NCI-H2081 (cell line): Measurements from ENCODE around the gene CYP4A11.
"Not testable (repeated sequence)": the region's sequence is repeated elsewhere in the genome, so short reads cannot be mapped to it uniquely, and the experiment has no call there.

Experiments
- DNase-seq, 2 experiments: peaks; one replicate each; lab custom pipeline; 2025; lab: John Stamatoyannopoulos, UW

The CYP4A11 gene

GRCh38 chr1:46910790-46911189 is 30.5 kb downstream of the CYP4A11 start:
- no peak for DNase-seq

- no peak for DNase-seq
These were observed 37.8 kb downstream of the CYP4A11 start for GRCh38 chr1:46903481-46903880.

DNA sequence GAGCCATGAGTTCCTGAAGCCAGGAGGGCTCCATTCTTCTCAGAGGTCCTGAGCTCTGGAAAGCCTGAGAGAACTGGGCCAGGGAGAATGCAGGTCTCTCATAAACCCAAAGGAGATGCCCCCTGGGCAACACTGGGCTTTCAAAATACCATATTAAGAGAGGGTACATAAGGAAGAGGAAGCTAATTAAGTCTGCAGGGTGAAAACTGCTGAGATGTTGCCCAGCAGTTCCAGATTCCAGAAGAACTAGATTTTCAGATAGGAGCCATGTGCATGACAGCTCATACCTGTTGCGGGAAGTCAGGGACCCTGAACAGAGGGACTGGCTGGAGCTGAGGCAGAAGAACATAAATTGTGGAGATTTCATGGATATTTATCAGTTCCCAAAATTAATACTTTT is 40.9 kb downstream of the CYP4A11 start:
- no peak for DNase-seq

- DNase-seq, result not testable (repeated sequence)
These were observed 59.6 kb downstream of the CYP4A11 start for GRCh38 chr1:46881656-46882055.
